H1 (cell line): Measurements from ENCODE around the gene CAPN10. TPM values are rescaled to one million over a fixed set of nuclear protein-coding genes. Genes with fewer than 3 reads are reported as not detected.
A peak's percentile ranks its signal among the peaks of the same experiment; 100 is the strongest.

Experiments used
- CTCF ChIA-PET: fragments of 300-600 bp; sonication (Branson Sonifier 250); formaldehyde crosslinking; loops from one replicate; lab custom pipeline; 2021; ENCODE audit not compliant: partially characterized antibody; lab: Charles Lee
- POLR2A ChIA-PET: fragments of 300-600 bp; sonication (Branson Sonifier 250); formaldehyde crosslinking; loops from one replicate; lab custom pipeline; 2021; ENCODE audit warnings: inconsistent platforms; ENCODE audit not compliant: partially characterized antibody; lab: Charles Lee
- DNase-seq, 2 experiments: peaks; one replicate each; pipeline versions ENCODE4 v3.0.0 to v3.0.0-alpha.2; 2010 to 2022; ENCODE audit warnings: low spot score in 2 of 2, low read depth in 1 of 2, mixed read lengths in 1 of 2
- FAIRE-seq: peaks from 2 replicates; lab custom pipeline; 2011; peaks lifted over from hg19 to GRCh38; lab: Jason Lieb, UNC
- H2AFZ ChIP-seq: 2 replicates; pipeline ENCODE4 v1.8.1; 2012; ENCODE audit warnings: low read length, inconsistent platforms
- H2AK5ac ChIP-seq: 2 replicates; pipeline ENCODE4 v1.6.1; 2013; ENCODE audit warnings: low read depth, low read length
- H2BK120ac ChIP-seq: replicated peaks from 2 replicates; pipeline ENCODE3; 2013; ENCODE audit warnings: low read depth, low read length, inconsistent platforms
- H2BK12ac ChIP-seq: 2 replicates; pipeline ENCODE4 v1.6.1; 2013; ENCODE audit warnings: low read depth, low read length
- H2BK15ac ChIP-seq: 2 replicates; pipeline ENCODE4 v1.6.1; 2013; ENCODE audit warnings: low read length
- H2BK20ac ChIP-seq: 2 replicates; pipeline ENCODE4 v1.6.1; 2013; ENCODE audit warnings: low read length
- H2BK5ac ChIP-seq: 2 replicates; pipeline ENCODE4 v1.6.1; 2013; ENCODE audit warnings: low read depth, low read length
- H3K14ac ChIP-seq: 2 replicates; pipeline ENCODE4 v1.6.1; 2013; ENCODE audit warnings: inconsistent platforms; ENCODE audit not compliant: insufficient read length
- H3K18ac ChIP-seq: 2 replicates; pipeline ENCODE4 v1.6.1; 2013; ENCODE audit warnings: low read length; ENCODE audit errors: extremely low read depth
- H3K23ac ChIP-seq: 2 replicates; pipeline ENCODE4 v1.6.1; 2013; ENCODE audit warnings: inconsistent platforms; ENCODE audit not compliant: insufficient read length
- H3K23me2 ChIP-seq: 2 replicates; pipeline ENCODE4 v1.6.1; 2013; ENCODE audit warnings: low read depth, low read length
- H3K27ac ChIP-seq: 2 replicates; pipeline ENCODE4 v1.6.1; 2011; ENCODE audit warnings: low read depth, low read length, inconsistent platforms
- H3K27me3 ChIP-seq, 4 experiments: replicated peaks in 1 of 4; 1 replicate in 1 of 4; 2 replicates in 3 of 4; pipeline versions ENCODE4 v1.6.1 to v1.8.1; 2011 to 2013; ENCODE audit warnings: low read length in 3 of 4, mild to moderate bottlenecking in 3 of 4, inconsistent platforms in 2 of 4, mixed read lengths in 2 of 4, moderate library complexity in 1 of 4; ENCODE audit not compliant: control insufficient read depth in 3 of 4, insufficient read depth in 3 of 4; ENCODE audit errors: extremely low read depth in 1 of 4
- H3K36me3 ChIP-seq, 4 experiments: 2 replicates each; pipeline versions ENCODE4 v1.6.1 to v1.8.1; 2011 to 2013; ENCODE audit warnings: mild to moderate bottlenecking in 4 of 4, low read length in 3 of 4, moderate library complexity in 2 of 4, control low read depth in 1 of 4, inconsistent platforms in 1 of 4; ENCODE audit not compliant: insufficient read depth in 4 of 4, control insufficient read depth in 2 of 4
- H3K4ac ChIP-seq: replicated peaks from 2 replicates; pipeline ENCODE3; 2013; ENCODE audit warnings: low read length, low read depth, mixed read lengths, inconsistent platforms; ENCODE audit not compliant: insufficient read length
- H3K4me1 ChIP-seq, 4 experiments: replicated peaks in 1 of 4; 1 replicate in 1 of 4; 2 replicates in 3 of 4; pipeline versions ENCODE4 v1.6.1 to v1.8.1; 2011 to 2013; ENCODE audit warnings: low read length in 3 of 4, inconsistent platforms in 2 of 4, mixed read lengths in 1 of 4; ENCODE audit not compliant: insufficient read depth in 4 of 4, control insufficient read depth in 3 of 4
- H3K4me2 ChIP-seq, 2 experiments: 2 replicates each; pipeline versions ENCODE4 v1.6.1 to v1.8.1; 2011 to 2013; ENCODE audit warnings: low read depth in 2 of 2, low read length in 2 of 2, control low read depth in 1 of 2, inconsistent platforms in 1 of 2, mild to moderate bottlenecking in 1 of 2; ENCODE audit not compliant: insufficient read depth in 1 of 2
- H3K4me3 ChIP-seq, 4 experiments: fragments of 200-600, 300-600 bp in 1 of 4; sonication (generic), shearing (Covaris generic), sonication (Bioruptor Twin) in 1 of 4; 2 replicates each; pipeline versions ENCODE4 v1.5.1 to v1.8.1; 2011 to 2016; ENCODE audit warnings: low read length in 4 of 4, low read depth in 3 of 4, control low read depth in 2 of 4, inconsistent platforms in 2 of 4, mild to moderate bottlenecking in 2 of 4, mixed read lengths in 1 of 4, moderate library complexity in 1 of 4; ENCODE audit not compliant: insufficient read depth in 2 of 4; ENCODE audit errors: extremely low read depth in 1 of 4
- H3K56ac ChIP-seq: replicated peaks from 2 replicates; pipeline ENCODE3; 2013; ENCODE audit warnings: low read depth, mild to moderate bottlenecking, mixed read lengths, low read length, inconsistent platforms; ENCODE audit not compliant: insufficient read length
- H3K79me1 ChIP-seq: 2 replicates; pipeline ENCODE4 v1.6.1; 2013; ENCODE audit warnings: low read depth, low read length, control low read depth
- H3K79me2 ChIP-seq, 2 experiments: 2 replicates each; pipeline versions ENCODE4 v1.6.1 to v1.8.1; 2012 to 2013; ENCODE audit warnings: low read length in 2 of 2, mild to moderate bottlenecking in 2 of 2, inconsistent platforms in 1 of 2; ENCODE audit not compliant: insufficient read depth in 2 of 2, control insufficient read depth in 1 of 2
- H3K9ac ChIP-seq, 4 experiments: replicated peaks in 1 of 4; 1 replicate in 1 of 4; 2 replicates in 3 of 4; pipeline versions ENCODE4 v1.6.1 to v1.8.1; 2011 to 2013; ENCODE audit warnings: low read depth in 3 of 4, low read length in 3 of 4, control low read depth in 2 of 4, mild to moderate bottlenecking in 2 of 4, moderate library complexity in 2 of 4, inconsistent platforms in 1 of 4; ENCODE audit errors: extremely low read depth in 1 of 4
- H3K9me3 ChIP-seq, 2 experiments: 2 replicates each; pipeline versions ENCODE4 v1.6.1 to v1.8.1; 2012 to 2013; ENCODE audit warnings: mild to moderate bottlenecking in 2 of 2, moderate library complexity in 2 of 2, control low read depth in 1 of 2, inconsistent platforms in 1 of 2, low read depth in 1 of 2, low read length in 1 of 2, mixed read lengths in 1 of 2; ENCODE audit not compliant: insufficient read depth in 2 of 2
- H4K20me1 ChIP-seq, 2 experiments: replicated peaks in 1 of 2; 2 replicates each; pipeline versions ENCODE3 to v1.8.1; 2011 to 2013; ENCODE audit warnings: inconsistent platforms in 2 of 2, low read length in 2 of 2, mild to moderate bottlenecking in 1 of 2; ENCODE audit not compliant: insufficient read depth in 2 of 2, control insufficient read depth in 1 of 2
- H4K5ac ChIP-seq: 2 replicates; pipeline ENCODE4 v1.6.1; 2013; ENCODE audit warnings: low read length, low read depth, mixed read lengths, inconsistent platforms; ENCODE audit not compliant: insufficient read length
- H4K8ac ChIP-seq: 2 replicates; pipeline ENCODE4 v1.8.0; 2013; ENCODE audit warnings: mild to moderate bottlenecking, moderate library complexity, low read length, inconsistent platforms; ENCODE audit not compliant: insufficient read depth; ENCODE audit errors: extremely low read depth
- H4K91ac ChIP-seq: replicated peaks from 2 replicates; pipeline ENCODE3; 2013; ENCODE audit warnings: low read length, mixed read lengths, inconsistent platforms; ENCODE audit not compliant: insufficient read length
- ASH2L ChIP-seq: fragments of 200-600, 300-600 bp; sonication (generic); IDR thresholded peaks from one replicate; pipeline ENCODE4 v1.7.1; 2017; ENCODE audit warnings: low read length
- EP300 ChIP-seq, 2 experiments: IDR thresholded peaks; 1 replicate in 1 of 2; 2 replicates in 1 of 2; pipeline ENCODE4 v1.6.1; 2011 to 2012; ENCODE audit warnings: low read depth in 2 of 2, low read length in 2 of 2, mild to moderate bottlenecking in 2 of 2, borderline replicate concordance in 1 of 2, inconsistent platforms in 1 of 2, moderate library complexity in 1 of 2
- HDAC6 ChIP-seq: IDR thresholded peaks from one replicate; pipeline ENCODE4 v1.7.1; 2012; ENCODE audit warnings: low read depth, mild to moderate bottlenecking, inconsistent platforms, low read length, moderate library complexity
- NRF1 ChIP-seq: IDR thresholded peaks from 2 replicates; pipeline ENCODE4 v1.6.1; 2011; ENCODE audit warnings: mild to moderate bottlenecking, low read depth, low read length, improper control_type of control experiment
- POLR2AphosphoS5 ChIP-seq: IDR thresholded peaks from 2 replicates; pipeline ENCODE4 v1.6.1; 2011; ENCODE audit warnings: low read depth, low read length
- RNF2 ChIP-seq: fragments of 200-900, 300-1000 bp; sonication (generic); IDR thresholded peaks from 2 replicates; pipeline ENCODE4 v1.7.1; 2016; ENCODE audit warnings: borderline replicate concordance, low read depth, mild to moderate bottlenecking, antibody characterized with exemption, low read length; ENCODE audit not compliant: poor library complexity, severe bottlenecking; ENCODE audit errors: missing control alignments
- SIRT6 ChIP-seq: IDR thresholded peaks from one replicate; pipeline ENCODE4 v1.7.1; 2012; ENCODE audit warnings: low read length, inconsistent platforms
- ZNF274 ChIP-seq: IDR thresholded peaks from 2 replicates; pipeline ENCODE4 v1.7.0; 2012; ENCODE audit warnings: low read length, borderline replicate concordance; ENCODE audit errors: extremely low read depth
- WGBS, 2 experiments: shearing (Covaris generic) in 1 of 2; methylation state at CpG; one replicate each; pipeline versions ENCODE4 v1.1.6 to v1.1.7; 2013 to 2015; ENCODE audit warnings: low lambda C conversion rate in 2 of 2, mixed read lengths in 2 of 2, inconsistent platforms in 1 of 2, low coverage in 1 of 2, missing lambda C conversion rate in 1 of 2; ENCODE audit not compliant: insufficient replicate concordance in 2 of 2, insufficient coverage in 1 of 2, insufficient read length in 1 of 2; ENCODE audit errors: extremely low coverage in 1 of 2, missing lambda C conversion rate in 1 of 2; 5-methylcytosine and 5-hydroxymethylcytosine counted together
- long read RNA-seq, 2 experiments: library from RNA in 1 of 2; library from capped mRNA in 1 of 2; stranded (forward); transcript quantifications; one replicate each; pipeline ENCODE4 v2.0.0, GENCODE V29; 2021; ENCODE audit warnings: inconsistent platforms in 1 of 2
- polyA minus RNA-seq, 3 experiments: library from RNA; depleted of rRNA, polyadenylated mRNA; stranded (reverse); fragments of >200 nt; gene quantifications; 1 replicate in 2 of 3; 2 replicates in 1 of 3; pipeline ENCODE4 v1.2.3, GENCODE V29; 2011
- polyA plus RNA-seq, 7 experiments: library from polyadenylated mRNA; depleted of rRNA in 3 of 7; stranded (reverse) in 5 of 7; unstranded in 2 of 7; fragments of >200 nt in 5 of 7; fragments of 200-250 nt in 2 of 7; gene quantifications; 1 replicate in 5 of 7; 2 replicates in 1 of 7; 4 replicates in 1 of 7; pipeline versions ENCODE4 v1.2.1 to v1.2.3, GENCODE V29; 2011 to 2013; ENCODE audit warnings: missing spikeins in 2 of 7, mixed read lengths in 2 of 7
- total RNA-seq: library from RNA; stranded (reverse); fragmentation: NEBNext Ultra II Directional; extraction: Animal tissue kit (Norgen Biotek cat#: 25700); gene quantifications from 2 replicates; pipeline ENCODE4 v1.2.1, GENCODE V29; 2021

The CAPN10 gene
- 39.8 and 40.7 TPM in 2 replicates for total RNA-seq
- polyA plus RNA-seq (2011; rRNA removed) = 30.7 and 44.5 TPM in 2 replicates
- polyA plus RNA-seq (2011; cell fraction: cytosol; rRNA removed) = 44.8 TPM
- 302 TPM for polyA plus RNA-seq (2011; cell fraction: nucleus; rRNA removed)
- polyA plus RNA-seq (2012, experiment 1 of 2) = 32.9 to 47.0 TPM (median 38.8 TPM) in 4 replicates
- 20.9 TPM for polyA plus RNA-seq (2012, experiment 2 of 2)
- polyA plus RNA-seq (2013, experiment 1 of 2) = 23.2 TPM
- polyA plus RNA-seq (2013, experiment 2 of 2) = 19.7 TPM
- 12.4 and 12.5 TPM in 2 replicates for polyA minus RNA-seq (2011; rRNA and poly(A)+ RNA removed)
- 21.1 TPM for polyA minus RNA-seq (2011; cell fraction: cytosol; rRNA and poly(A)+ RNA removed)
- 62.2 TPM for polyA minus RNA-seq (2011; cell fraction: nucleus; rRNA and poly(A)+ RNA removed)
- long read RNA-seq, experiment 1, partial matches to known transcripts = 6 of 10 reads
- long read RNA-seq, experiment 1, other reads (novel, unspliced or antisense) = 4 of 10 reads
- long read RNA-seq, experiment 2, partial matches to known transcripts = 1 of 1 reads
- long read RNA-seq, experiment 2, other reads (novel, unspliced or antisense) = 0 of 1 reads

- Histone ChIP-seq H2BK15ac (no peak within 1 kb of the TSS), H3K4me1 (peaks cover 0 to 14% (median 11%) of the 10 kb centered on the region in 4 experiments; a peak in 6 of 7 replicates), H2BK5ac (no peak within 1 kb of the TSS; the same call in 1 of the 2 replicates), H3K4me3 (peak within 1 kb of the TSS; percentile 94 to 97 (median 95)), H3K23ac (no peak within 1 kb of the TSS), H3K36me3 (peaks cover 0 to 7% (median 2%) of the 10 kb centered on the region in 4 experiments; a peak in 3 of 8 replicates), H2AFZ (no peak within 1 kb of the TSS; the same call in 1 of the 2 replicates), H3K4me2 (peak within 1 kb of the TSS; percentile 77 to 95), H2AK5ac (peak within 1 kb of the TSS; percentile 76; the same call in 1 of the 2 replicates), H3K9me3 (no peaks in the 10 kb centered on the region), H4K91ac (peak within 1 kb of the TSS; percentile 12), H3K23me2 (peaks cover 12% of the 10 kb centered on the region; the same call in 1 of the 2 replicates), H4K20me1 (peaks cover 5 to 28% of the 10 kb centered on the region in 2 experiments), H3K79me2 (peaks cover 4 to 47% of the 10 kb centered on the region in 2 experiments; a peak in 3 of 4 replicates), H3K14ac (peak within 1 kb of the TSS; percentile 25), H2BK12ac (no peak within 1 kb of the TSS; the same call in 1 of the 2 replicates), H3K27ac (no peak within 1 kb of the TSS), H3K79me1 (peaks cover 16% of the 10 kb centered on the region; the same call in 1 of the 2 replicates), H3K4ac (no peak within 1 kb of the TSS), H2BK20ac (no peak within 1 kb of the TSS), H3K18ac (peak within 1 kb of the TSS; percentile 78), H4K5ac (peak within 1 kb of the TSS; percentile 95), H3K27me3 (no peaks in the 10 kb centered on the region), H4K8ac (peak within 1 kb of the TSS; percentile 48), H3K56ac (peak within 1 kb of the TSS; percentile 82), H3K9ac (peak within 1 kb of the TSS; percentile 48 to 87 (median 70)), H2BK120ac (no peak within 1 kb of the TSS)
- no peak for FAIRE-seq
- POLR2A ChIA-PET = interaction anchor here (0.5 to 3.2 kb wide), 12 partner anchors 8 to 193 kb away, joined by 3 to 21 read pairs (median 4); partner anchors contain the start of gene RNPEPL1
- 1% methylated on average over 74 of the region's 88 CpGs; no CpG with 5 or more reads in 1 of the 2 experiments for WGBS, 2 experiments
- CTCF ChIA-PET = interaction anchor here (0.6 to 5.1 kb wide), 9 partner anchors 10 to 1381 kb away, joined by 3 to 37 read pairs (median 5); partner anchors contain the start of gene ANKMY1
- peak in 1 of 2 experiments; percentile 97 for DNase-seq
- TF ChIP-seq HDAC6 (no peak), NRF1 (no peak), EP300 (IDR thresholded peaks at IDR 0.05; ENCODE audit: borderline replicate concordance in 1 of 2, low read depth in 2 of 2, low read length in 2 of 2) (no peak), SIRT6 (no peak), ZNF274 (no peak), ASH2L (no peak), RNF2 (no peak), POLR2AphosphoS5 (peak; percentile 41; the same call in 1 of the 2 replicates)
Measured at GRCh38 chr2:240586198-240586918, at the start of gene CAPN10. Gene CAPN10, plus strand, starts transcription at chr2:240586734. Its CDS starts 178 bp downstream, at chr2:240586912.
